GM21367 (cell line): ENCODE measurements around the gene TMEM39B.

Experiments
- ATAC-seq: cut with Tn5 transposase; IDR thresholded peaks from one replicate; pipeline ENCODE4 v1.9.1; 2021; ENCODE audit not compliant: unreplicated experiment

TMEM39B gene

DNA sequence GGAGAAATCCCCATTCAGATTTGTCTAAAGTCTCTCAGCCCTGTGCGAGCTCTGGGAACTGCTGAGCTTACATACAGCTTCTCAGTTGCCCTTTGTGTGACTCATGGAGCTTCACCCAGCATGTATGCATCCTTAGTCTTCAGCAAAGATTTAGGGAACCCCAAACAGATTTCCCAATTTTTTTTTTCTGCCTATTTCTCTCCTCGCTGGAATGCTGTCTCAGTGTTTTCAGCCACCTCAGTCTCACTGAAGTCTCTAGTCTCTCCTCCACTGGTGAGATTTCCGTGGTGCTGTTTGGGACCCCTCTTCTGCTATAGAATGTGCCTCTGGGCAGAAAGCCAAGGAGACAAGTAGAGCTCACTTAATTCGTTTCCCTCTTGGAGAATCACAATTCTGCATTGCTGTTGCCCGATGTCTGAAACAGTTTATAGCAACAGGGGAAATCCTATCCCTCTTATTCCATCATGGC lies 78.6 kb downstream of the TMEM39B start:
- no peak for ATAC-seq
